ENCODE measurements around the gene B9D1.

Gene B9D1

DNA sequence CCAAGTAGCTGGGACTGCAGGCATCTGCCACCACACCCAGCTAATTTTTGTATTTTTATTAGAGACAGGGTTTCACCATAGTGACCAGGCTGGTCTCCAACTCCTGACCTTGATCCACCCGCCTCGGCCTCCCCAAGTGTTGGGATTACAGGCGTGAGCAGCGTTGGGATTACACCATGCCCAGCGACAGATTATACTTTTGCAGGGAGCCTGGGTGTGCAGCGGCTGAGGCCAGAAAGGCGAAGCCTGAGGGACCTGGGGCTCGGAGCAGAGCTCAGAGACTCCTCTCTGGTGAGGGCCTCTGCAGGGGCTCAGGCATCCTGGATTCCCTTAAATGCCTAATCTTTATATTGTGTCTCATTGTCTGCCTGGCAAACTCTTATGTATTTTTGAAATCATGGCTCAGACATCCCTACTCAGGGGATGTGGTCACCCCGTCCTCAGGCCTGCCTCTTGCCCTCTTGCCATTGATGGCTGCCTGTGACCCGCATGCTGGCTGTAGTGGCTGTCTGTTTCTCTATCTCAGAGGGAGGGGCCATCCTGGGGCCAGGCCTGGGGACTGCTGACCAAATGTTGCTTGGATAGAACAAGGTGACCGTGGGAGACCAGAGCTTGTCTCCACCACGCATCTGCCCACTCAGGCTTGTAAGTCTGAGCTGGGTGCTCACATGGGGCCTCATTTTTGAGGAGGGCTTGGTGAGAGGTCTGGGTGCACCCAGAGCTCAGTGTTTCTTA is 42.6 kb downstream of the B9D1 start:
- no peak overlapping the region for H3K4me3 ChIP-seq (ENCODE audit: control insufficient read depth, low read depth, low read length)
- no peak for DNase-seq (ENCODE audit: low read depth)
- TF ChIP-seq CTCF (IDR thresholded peaks at IDR 0.05; ENCODE audit: control insufficient read depth, insufficient read depth, low read depth, low read length, missing control alignments), result no peak

GRCh38 chr17:19318611-19319010 is 43.9 kb downstream of the B9D1 start:
- no peak for DNase-seq (ENCODE audit: low read depth)
- H3K4me3 ChIP-seq (ENCODE audit: control insufficient read depth, low read depth, low read length), result no peak overlapping the region
- no peak for TF ChIP-seq CTCF (IDR thresholded peaks at IDR 0.05; ENCODE audit: control insufficient read depth, insufficient read depth, low read depth, low read length, missing control alignments)

- H3K4me3 ChIP-seq (ENCODE audit: control insufficient read depth, low read depth, low read length), result no peak overlapping the region
- no peak for DNase-seq (ENCODE audit: low read depth)
- no peak for TF ChIP-seq CTCF (IDR thresholded peaks at IDR 0.05; ENCODE audit: control insufficient read depth, insufficient read depth, low read depth, low read length, missing control alignments)
Observed at GRCh38 chr17:19317359-19318095, 45.0 kb downstream of the B9D1 start.

DNA sequence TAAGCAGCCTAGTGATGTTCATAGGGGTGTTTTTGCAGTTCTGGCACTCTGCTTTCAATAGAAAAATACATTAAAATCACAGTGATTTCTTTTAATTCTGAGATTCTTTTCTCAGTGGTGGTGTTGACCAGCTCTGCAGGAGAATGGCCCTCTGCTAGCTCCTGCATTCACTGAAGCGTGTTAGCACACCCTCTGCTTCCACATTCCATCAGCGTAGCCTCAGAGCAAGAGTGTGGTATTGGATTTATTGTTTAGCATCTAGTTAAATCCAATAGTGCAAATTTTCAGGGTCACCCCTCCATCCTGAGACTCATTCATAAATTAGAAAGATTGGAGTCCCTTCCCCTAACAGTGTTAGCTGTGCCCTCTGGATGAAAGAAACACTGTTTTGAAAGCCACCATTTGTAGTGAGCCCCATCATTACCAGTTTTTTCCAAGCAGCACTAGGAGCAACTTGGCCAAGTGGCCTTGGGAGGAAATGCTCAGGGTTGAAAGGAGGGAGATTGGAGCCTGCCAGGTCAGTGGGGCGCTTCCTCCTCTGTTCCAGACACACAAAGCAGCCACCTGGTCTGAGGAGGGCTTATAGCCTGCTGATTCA is 45.7 kb downstream of the B9D1 start:
- H3K4me3 ChIP-seq (ENCODE audit: control insufficient read depth, low read depth, low read length), result no peak overlapping the region
- DNase-seq (ENCODE audit: low read depth), result no peak
- no peak for TF ChIP-seq CTCF (IDR thresholded peaks at IDR 0.05; ENCODE audit: control insufficient read depth, insufficient read depth, low read depth, low read length, missing control alignments)

GRCh38 chr17:19315104-19315503 is 47.4 kb downstream of the B9D1 start:
- no peak overlapping the region for H3K4me3 ChIP-seq (ENCODE audit: control insufficient read depth, low read depth, low read length)
- no peak for DNase-seq (ENCODE audit: low read depth)
- TF ChIP-seq CTCF (IDR thresholded peaks at IDR 0.05; ENCODE audit: control insufficient read depth, insufficient read depth, low read depth, low read length, missing control alignments), result no peak

DNA sequence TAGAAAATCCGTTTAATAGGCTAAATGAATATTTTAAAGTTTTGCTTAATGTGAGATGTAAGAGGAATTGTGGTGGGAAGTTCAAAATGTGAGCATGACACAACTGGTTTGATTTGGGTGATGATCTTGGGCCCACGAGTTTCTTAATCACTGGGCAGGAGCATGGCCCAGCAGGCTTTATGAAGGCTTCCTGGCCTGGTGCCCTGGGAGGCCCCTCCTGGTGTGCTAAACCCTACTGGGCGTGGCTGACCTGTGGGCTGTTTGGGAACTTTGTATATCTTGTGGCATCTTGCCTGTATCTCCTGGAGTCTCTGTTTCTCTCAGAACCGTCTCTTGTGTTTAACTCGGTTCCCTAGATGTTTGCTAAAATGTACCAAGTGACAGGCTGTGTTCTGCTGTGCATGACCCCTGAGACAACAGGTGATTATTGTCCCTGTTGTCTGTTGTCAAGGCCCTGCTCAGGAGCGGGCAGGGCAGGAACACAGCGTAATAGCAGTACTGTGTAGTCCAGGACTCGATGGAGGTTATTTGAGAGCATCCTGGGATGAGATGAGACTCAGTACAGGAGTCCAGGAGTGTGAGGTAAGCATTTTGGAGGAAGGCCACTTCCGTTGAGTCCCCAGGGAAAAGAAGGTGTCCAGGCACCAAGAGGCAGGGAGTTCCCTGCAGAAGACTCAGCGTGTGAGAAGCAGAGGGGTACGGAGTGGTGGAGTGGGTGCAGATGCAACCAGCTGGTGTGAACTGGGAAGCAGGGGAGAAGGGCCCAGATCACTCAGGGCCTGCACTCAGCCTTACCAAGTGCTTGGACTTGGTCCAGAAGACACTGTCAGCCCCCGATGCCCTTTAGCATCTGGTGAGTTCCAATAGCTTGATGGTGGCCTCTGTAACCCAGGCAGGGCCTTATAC is 48.5 kb downstream of the B9D1 start:
- no peak for TF ChIP-seq CTCF (IDR thresholded peaks at IDR 0.05; ENCODE audit: control insufficient read depth, insufficient read depth, low read depth, low read length, missing control alignments)
- no peak for DNase-seq (ENCODE audit: low read depth)
- H3K4me3 ChIP-seq (ENCODE audit: control insufficient read depth, low read depth, low read length), result no peak overlapping the region
